HT-29 (cell line): ENCODE measurements around the gene ACOT11. TPM values are rescaled to one million over a fixed set of nuclear protein-coding genes. Genes with fewer than 3 reads are reported as not detected.
A peak's percentile ranks its signal among the peaks of the same experiment; 100 is the strongest.

ENCODE experiments used
- DNase-seq: peaks from one replicate; pipeline ENCODE4 v3.0.0-alpha.2; 2015; ENCODE audit warnings: low spot score
- small RNA-seq: library from RNA; depleted of rRNA; stranded (forward); fragments of <200 nt; gene quantifications from one replicate; pipeline ENCODE3, GENCODE V24; 2014
- total RNA-seq: library from RNA; depleted of rRNA; stranded (reverse); fragments of >200 nt; shearing (Covaris generic); gene quantifications from 2 replicates; pipeline ENCODE4 v1.2.3, GENCODE V29; 2014; rRNA removed

ACOT11 gene
- total RNA-seq, 1 experiment from 2014 or later, result 24.4 TPM

- no peak for DNase-seq
These were observed 98.0 kb downstream of the ACOT11 start for GRCh38 chr1:54645806-54646676.

- peak; percentile 64 for DNase-seq
These were observed 101.3 kb downstream of the ACOT11 start for GRCh38 chr1:54649130-54649898.

- DNase-seq, result no peak
These were observed 101.9 kb downstream of the ACOT11 start for GRCh38 chr1:54649921-54650320.

DNA sequence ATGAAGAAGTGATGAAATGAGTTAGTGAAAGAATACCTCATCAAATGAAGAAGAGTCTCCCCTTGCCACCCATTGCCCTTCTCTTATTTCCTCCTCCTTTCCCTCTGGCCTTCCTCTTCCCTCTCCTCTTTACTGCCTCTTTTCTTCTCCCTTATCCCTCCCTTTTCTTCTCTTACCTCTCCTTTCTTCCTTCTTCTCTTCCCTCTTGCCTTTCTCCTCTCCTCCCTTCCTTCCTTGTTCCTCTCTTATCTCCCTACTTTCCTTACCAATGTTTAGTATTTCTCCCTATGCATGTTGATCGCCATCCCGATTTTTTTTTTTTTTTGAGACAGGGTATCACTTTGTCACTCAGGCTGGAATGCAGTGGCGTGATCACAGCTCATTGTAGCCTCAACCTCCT, 102.4 kb downstream of the ACOT11 start:
- no peak for DNase-seq

DNA sequence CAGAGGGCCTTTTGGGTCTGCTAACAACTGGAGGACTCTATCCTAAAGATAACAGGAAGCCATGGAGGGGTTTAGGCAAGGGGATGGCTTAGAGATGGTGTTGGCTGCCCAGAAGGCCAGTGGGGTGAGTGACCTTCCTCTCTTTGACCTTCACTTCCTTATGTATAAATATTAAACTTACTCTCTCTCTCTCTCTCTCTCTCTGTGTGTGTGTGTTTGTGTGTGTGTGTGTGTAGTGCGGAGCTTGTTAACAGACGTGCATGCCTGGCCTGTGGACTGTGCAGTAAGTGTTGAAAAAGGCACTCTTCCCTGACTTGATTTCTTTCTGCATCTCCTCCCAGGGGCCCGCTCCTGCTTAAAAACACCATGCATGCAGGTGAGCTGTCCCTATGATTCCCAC, 103.6 kb downstream of the ACOT11 start:
- DNase-seq, result no peak

DNA sequence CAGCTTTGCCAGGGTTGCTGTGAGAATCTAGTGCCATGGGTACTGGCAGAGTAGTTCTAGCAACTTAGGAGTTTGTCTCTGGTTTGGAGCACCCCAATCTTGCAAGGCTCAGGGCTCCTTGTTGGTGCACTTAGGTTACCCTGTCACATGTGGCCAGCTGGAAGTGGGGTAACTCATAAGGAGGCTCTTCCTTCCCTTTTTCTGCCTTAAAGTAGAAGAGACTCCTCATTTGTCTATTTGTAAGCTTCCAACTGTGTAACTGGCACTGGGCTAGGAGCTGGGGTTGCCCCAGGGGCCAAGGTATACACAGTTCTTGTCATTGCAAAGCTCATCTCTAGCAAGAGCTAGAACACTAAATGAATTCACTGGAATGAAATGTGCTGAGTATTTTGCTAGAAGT, 104.1 kb downstream of the ACOT11 start:
- no peak for DNase-seq

DNA sequence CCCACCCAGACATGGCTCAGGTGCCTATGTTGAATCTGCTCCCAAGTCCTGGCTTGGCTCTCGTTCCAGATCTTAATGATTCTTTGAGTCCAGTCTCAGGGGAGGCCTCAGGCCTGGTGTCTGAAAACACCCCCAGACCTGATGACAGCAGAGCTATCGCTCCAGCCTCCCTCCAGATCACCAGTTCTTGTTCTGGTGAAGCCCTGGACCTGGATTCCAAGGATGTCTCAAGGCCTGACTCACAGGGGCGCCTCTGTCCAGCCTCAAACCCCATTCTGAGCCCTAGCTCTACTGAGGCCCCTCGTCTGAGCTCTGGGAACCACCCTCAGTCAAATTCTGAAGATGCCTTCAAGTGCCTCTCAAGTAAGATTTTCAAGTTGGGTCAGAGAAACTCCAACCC, 105.0 kb downstream of the ACOT11 start:
- no peak for DNase-seq

DNA sequence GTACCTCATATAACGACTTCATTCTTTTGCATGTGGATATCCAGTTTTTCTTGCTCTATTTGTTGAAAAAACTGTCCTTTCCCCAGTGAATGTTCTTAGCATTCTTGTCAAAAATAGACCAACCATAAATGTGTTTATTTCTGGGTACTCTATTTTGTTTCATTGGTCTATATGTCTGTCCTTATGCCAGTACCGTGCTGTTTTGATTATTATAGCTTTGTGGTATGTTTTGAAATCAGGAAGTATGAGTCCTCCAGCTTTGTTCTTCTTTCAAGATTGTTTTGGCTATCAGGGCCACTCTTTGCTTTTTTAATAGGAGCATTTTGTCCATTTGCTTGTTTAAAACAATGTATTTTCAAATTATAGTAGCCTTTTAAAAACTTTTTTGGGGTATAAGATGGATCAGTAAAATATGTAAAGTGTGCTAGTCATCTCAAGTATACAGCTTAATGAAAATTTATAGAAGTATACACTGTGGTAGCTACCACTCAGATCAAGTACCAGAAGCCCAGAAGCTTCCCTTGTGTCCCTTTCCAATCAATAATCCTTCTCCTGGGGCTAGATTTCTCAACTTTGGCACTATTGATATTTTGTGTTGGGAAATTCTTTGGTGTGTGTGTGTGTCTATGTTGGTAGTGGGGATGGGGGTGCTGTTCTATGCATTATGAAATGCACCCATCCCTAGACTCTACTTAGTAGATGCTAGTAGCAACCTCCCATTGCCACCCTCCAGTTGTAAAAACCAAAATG, 110.3 kb downstream of the ACOT11 start:
- no peak for DNase-seq

Small RNA genes lying within 50 kb of the gene (small RNA-seq; reads per million reads assigned to genes)
- not detected for gene AC099796.2

Other genes starting within 250 kb of the ACOT11 start
- 15.5 and 18.2 TPM in 2 replicates for gene SSBP3, start 141.8 kb upstream of the ACOT11 start, total RNA-seq
- gene FAM151A, start 75.3 kb downstream of the ACOT11 start, total RNA-seq, result not detected in 2 replicates
- 0.15 and 0.23 TPM in 2 replicates for gene MROH7, start 93.6 kb downstream of the ACOT11 start, total RNA-seq
- gene TTC4, start 167.6 kb downstream of the ACOT11 start, total RNA-seq, result 11.6 and 12.6 TPM in 2 replicates
- 6.4 and 7.2 TPM in 2 replicates for gene PARS2, start 216.3 kb downstream of the ACOT11 start, total RNA-seq